ENCODE results near the gene ARL15. TPM values are rescaled to one million over a fixed set of nuclear protein-coding genes. Genes with fewer than 3 reads are reported as not detected.

ARL15 gene
- total and polyA plus RNA-seq, 9 of the 15 experiments (the other 6 are each of a cell fraction or from before 2014, with no cell fraction given): 18.5 to 80.4 (median 57.0) TPM

- no peak for FAIRE-seq
- peak overlapping the region; percentile 27; the same call in 1 of the 3 replicates for H3K27ac ChIP-seq (ENCODE audit: extremely low read depth, low read depth, low read length)
- no TSS peak for BruUV-seq (replicated peaks)
Measured at GRCh38 chr5:54307583-54307982, 2.8 kb downstream of the ARL15 start.

More at GRCh38 chr5:54307583-54307982, 2.8 kb downstream of the ARL15 start:
- intact Hi-C loops (cut with micrococcal nuclease): no loop called here
- H3K9me1 ChIP-seq (ENCODE audit: control insufficient read depth, insufficient read depth, low read length): no peaks in the 10 kb centered on the region
- no peaks in the 10 kb centered on the region for H3K27me3 ChIP-seq (ENCODE audit: control insufficient read depth in 2 of 2, insufficient read depth in 2 of 2, low read length in 2 of 2)
- no peak overlapping the region for H2AFZ ChIP-seq (ENCODE audit: low read depth, low read length)
- peaks cover 8 to 30% of the 10 kb centered on the region in 2 experiments for H3K4me1 ChIP-seq (replicated peaks in 1 of 2; ENCODE audit: control insufficient read depth in 2 of 2, insufficient read depth in 2 of 2, low read length in 2 of 2)
- H4K20me1 ChIP-seq (replicated peaks; ENCODE audit: control insufficient read depth, insufficient read depth, low read length): peaks cover 8% of the 10 kb centered on the region; the same call in 1 of the 2 replicates
- peak overlapping the region; percentile 75 for H3K4me3 ChIP-seq
- no peak for DNase-seq (ENCODE audit: extremely low read depth in 1 of 4, low spot score in 3 of 4)
- no peak for TF ChIP-seq ZNF263 (CRISPR knock-in tag; IDR thresholded peaks at IDR 0.05; ENCODE audit: borderline replicate concordance)
- no peak for TF ChIP-seq HDAC2 (IDR thresholded peaks at IDR 0.05)
- no peak for TF ChIP-seq THRB (CRISPR knock-in tag; conservative IDR thresholded peaks at IDR 0.05)
- TF ChIP-seq MTF1 (CRISPR knock-in tag; IDR thresholded peaks at IDR 0.05; ENCODE audit: borderline replicate concordance): no peak
- TF ChIP-seq UBTF (IDR thresholded peaks at IDR 0.05; ENCODE audit: borderline replicate concordance in 1 of 2, low read depth in 2 of 2, low read length in 2 of 2): no peak
- TF ChIP-seq EP300 (IDR thresholded peaks at IDR 0.05; ENCODE audit: low read length): no peak
- TF ChIP-seq ZBTB5 (IDR thresholded peaks at IDR 0.05): no peak
- TF ChIP-seq SMAD2 (IDR thresholded peaks at IDR 0.05; ENCODE audit: low read depth, low read length): no peak
- no peak for TF ChIP-seq ZNF384 (IDR thresholded peaks at IDR 0.05; ENCODE audit: low read depth, low read length)
- TF ChIP-seq ADNP (tag; IDR thresholded peaks at IDR 0.05): no peak
- TF ChIP-seq THRA (IDR thresholded peaks at IDR 0.05): no peak
- TF ChIP-seq SMARCC2 (IDR thresholded peaks at IDR 0.05; ENCODE audit: low read depth): no peak
- ChIA-PET CTCF (ENCODE audit: low intra/inter-chr PET ratio) (no interaction called here), POLR2A (interaction anchor here (1.0 kb wide), 1 partner anchor 20 kb away, joined by 3 read pairs; no protein-coding TSS in a partner anchor)
- H3K9me3 ChIP-seq (replicated peaks; ENCODE audit: control insufficient read depth, insufficient read depth, low read depth, low read length): no peaks in the 10 kb centered on the region
- H3K9ac ChIP-seq (ENCODE audit: insufficient read depth in 1 of 2, low read depth in 2 of 2, low read length in 2 of 2): peak overlapping the region in 1 of 2 experiments; percentile 88; a peak in 2 of 4 replicates
- ATAC-seq: no peak
- peak overlapping the region; percentile 68 for H3K4me2 ChIP-seq (ENCODE audit: insufficient read depth, low read length)
- peaks cover 4% of the 10 kb centered on the region; the same call in 1 of the 3 replicates for H3K36me3 ChIP-seq (ENCODE audit: control insufficient read depth, insufficient read depth, low read length)
- WGBS (ENCODE audit: insufficient coverage, low coverage, missing lambda C conversion rate): 6% methylated on average over 3 of the region's 3 CpGs
- peaks cover 92% of the 10 kb centered on the region for H3K79me2 ChIP-seq (ENCODE audit: control insufficient read depth, insufficient read depth, low read length)
- in situ Hi-C loops (cut with MboI): loop anchor here (10.0 kb wide), 1 partner anchor 153 kb away; no protein-coding TSS in a partner anchor

Data from K562 (cell line).